Heart right ventricle (tissue), 16 donors: ENCODE measurements around the gene TMPRSS6. TPM values are rescaled to one million over a fixed set of nuclear protein-coding genes. Genes with fewer than 3 reads are reported as not detected.
"Not testable (repeated sequence)": the region's sequence is repeated elsewhere in the genome, so short reads cannot be mapped to it uniquely, and the experiment has no call there.

ENCODE experiments used
- ATAC-seq, 8 donors: fragments of 200-7000 bp; cut with Tn5 transposase; one replicate each; pipeline ENCODE4 v1.9.1; 2020; ENCODE audit warnings: mild to moderate bottlenecking in 8 of 8, moderate library complexity in 8 of 8, moderate number of reproducible peaks in 1 of 8
- DNase-seq, 2 donors: peaks; one replicate each; pipeline ENCODE4 v3.0.0-alpha.2; 2020
- H3K27ac ChIP-seq, 10 donors: fragments of 200-600 bp; sonication (generic) in 2 of 10; one replicate each; pipeline versions ENCODE4 v1.5.0 to v1.8.0; 2020 to 2022; ENCODE audit warnings: mild to moderate bottlenecking in 3 of 10
- H3K27me3 ChIP-seq, 7 donors: fragments of 200-600 bp; one replicate each; pipeline ENCODE4 v1.8.0; 2021 to 2022; ENCODE audit warnings: mild to moderate bottlenecking in 2 of 7
- H3K36me3 ChIP-seq, 9 donors: fragments of 200-600 bp; sonication (generic) in 1 of 9; one replicate each; pipeline versions ENCODE4 v1.5.0 to v1.8.0; 2020 to 2022; ENCODE audit warnings: mild to moderate bottlenecking in 2 of 9
- H3K4me1 ChIP-seq, 9 donors: fragments of 200-600 bp; sonication (generic) in 1 of 9; one replicate each; pipeline versions ENCODE4 v1.5.0 to v1.8.0; 2020 to 2022; ENCODE audit warnings: mild to moderate bottlenecking in 4 of 9
- H3K4me3 ChIP-seq, 10 donors: fragments of 200-600 bp; sonication (generic) in 2 of 10; one replicate each; pipeline versions ENCODE4 v1.5.0 to v1.8.0; 2020 to 2022; ENCODE audit warnings: mild to moderate bottlenecking in 7 of 10, moderate library complexity in 2 of 10
- H3K9me3 ChIP-seq, 11 donors: fragments of 200-600 bp in 10 of 11; sonication (generic) in 2 of 11; one replicate each; pipeline versions ENCODE4 v1.5.0 to v1.8.0; 2013 to 2022; ENCODE audit warnings: mild to moderate bottlenecking in 2 of 11, control low read depth in 1 of 11, moderate library complexity in 1 of 11
- CTCF ChIP-seq, 9 donors: fragments of 200-600 bp; sonication (generic) in 2 of 9; IDR thresholded peaks; one replicate each; pipeline versions ENCODE4 v1.5.0 to v1.8.0; 2021 to 2022; ENCODE audit warnings: antibody characterized with exemption in 9 of 9, mild to moderate bottlenecking in 5 of 9, moderate library complexity in 1 of 9
- WGBS, 2 donors: extraction: QIAGEN DNeasy Blood & Tissue Kit; methylation state at CpG; one replicate each; pipeline ENCODE4 v1.1.7; 2013; ENCODE audit warnings: inconsistent platforms in 1 of 2; 5-methylcytosine and 5-hydroxymethylcytosine counted together
- intact Hi-C, 10 donors: fragments of 100-400 bp; cut with DNase I; formaldehyde crosslinking; loops; one replicate each; pipeline versions ENCODE4 v1.11.1 to v1.14.2; 2022
- polyA plus RNA-seq, 2 donors: library from polyadenylated mRNA; stranded (reverse); fragments of 200-250 nt; gene quantifications; one replicate each; pipeline ENCODE4 v1.2.3, GENCODE V29; 2013
- total RNA-seq, 10 donors: library from RNA; stranded (reverse); fragmentation: NEBNext Ultra II Directional in 3 of 10; extraction: Animal tissue kit (Norgen Biotek cat#: 25700) in 3 of 10; gene quantifications; one replicate each; pipeline versions ENCODE4 v1.2.1 to v1.2.4, GENCODE V29; 2021 to 2023
- donor health status: Arrhythmogenic right ventricular cardiomyopathy.
- donor health status: ischemic (EF 13 %, LVEDD 7.1; RV severe dilation, severe dysfunction).
- donor health status: healthy with polysubstance abuse.
- donor health status: DM: no; HTN: yes; CAD: no.
- donor health status: DM: no; HTN: no; CAD: no.
- donor health status: ischemic (EF 25% LVEDD 6.9; RV normal size, moderate dysfunction).
- donor health status: ischemic (EF 25% LVEDD 5.7; RV mildly dilated, moderate dysfunction).
- donor health status: healthy.
- donor health status: DM: yes; HTN: yes; CAD: no.
- donor health status: Ischemic cardiomyopathy.
- donor health status: ischemic (EF 35%, LVEDD 5.7; RV mildly dilated, moderate dysfunction).
- donor health status: nonischemic (EF 11% LVEDD 7.7; RV severe dilation, severe dysfunction).
- donor health status: DM: yes; HTN: yes; CAD: no.
- donor health status: PGD.
- donor health status: ischemic (EF 29% LVEDD 5.4; RV normal size, mild dysfunction).
- donor health status: nonischemic (EF 23%, LVEDD 6.1; RV moderate dilation, normal function).

The TMPRSS6 gene
- total and polyA plus RNA-seq, 12 donors = not detected

- H3K27ac ChIP-seq = no peak overlapping the region
- intact Hi-C loops = loop anchor here in 5 of 10 donors (5.0 kb wide), 4 partner anchors 86 to 186 kb away; no protein-coding TSS in a partner anchor
- no peak for ATAC-seq
- DNase-seq = no peak
- no peak overlapping the region for H3K4me3 ChIP-seq
- no peaks in the 10 kb centered on the region for H3K9me3 ChIP-seq
- 72 to 75% methylated on average over 9 of the region's 9 CpGs for WGBS, 2 donors
- H3K4me1 ChIP-seq = peaks cover 0 to 24% (median 0%) of the 10 kb centered on the region in 9 donors
- peaks cover 0 to 54% (median 28%) of the 10 kb centered on the region in 7 donors for H3K27me3 ChIP-seq
- no peaks in the 10 kb centered on the region for H3K36me3 ChIP-seq
- TF ChIP-seq CTCF (IDR thresholded peaks at IDR 0.05) = no peak
Measured at GRCh38 chr22:37075822-37076433, 33.6 kb downstream of the TMPRSS6 start.

- no peak overlapping the region for H3K27ac ChIP-seq
- H3K9me3 ChIP-seq = no peaks in the 10 kb centered on the region
- TF ChIP-seq CTCF (IDR thresholded peaks at IDR 0.05) = no peak
- no peaks in the 10 kb centered on the region for H3K36me3 ChIP-seq
- DNase-seq = no peak
- H3K4me1 ChIP-seq = peaks cover 0 to 20% (median 0%) of the 10 kb centered on the region in 9 donors
- 65 to 67% methylated on average over 17 of the region's 17 CpGs for WGBS, 2 donors
- peaks cover 0 to 60% (median 37%) of the 10 kb centered on the region in 7 donors for H3K27me3 ChIP-seq
- no peak overlapping the region for H3K4me3 ChIP-seq
- no peak for ATAC-seq
- intact Hi-C loops = loop anchor here in 5 of 10 donors (5.0 kb wide), 4 partner anchors 87 to 187 kb away; no protein-coding TSS in a partner anchor
Measured at GRCh38 chr22:37075046-37075445, 34.5 kb downstream of the TMPRSS6 start.

GRCh38 chr22:37074537-37074936, 35.0 kb downstream of the TMPRSS6 start:
- peaks cover 0 to 15% (median 0%) of the 10 kb centered on the region in 9 donors for H3K4me1 ChIP-seq
- DNase-seq (no peak), ATAC-seq (peak in 1 of 8 donors; percentile 11)
- 75 to 80% methylated on average over 16 of the region's 16 CpGs for WGBS, 2 donors
- no peak overlapping the region for H3K27ac ChIP-seq
- H3K9me3 ChIP-seq = no peaks in the 10 kb centered on the region
- no peak overlapping the region for H3K4me3 ChIP-seq
- H3K36me3 ChIP-seq = no peaks in the 10 kb centered on the region
- no peak for TF ChIP-seq CTCF (IDR thresholded peaks at IDR 0.05)
- H3K27me3 ChIP-seq = peaks cover 0 to 61% (median 42%) of the 10 kb centered on the region in 7 donors
- intact Hi-C loops = no loop called here

GRCh38 chr22:37072673-37073072, 36.8 kb downstream of the TMPRSS6 start:
- Histone ChIP-seq H3K36me3 (no peaks in the 10 kb centered on the region), H3K9me3 (no peaks in the 10 kb centered on the region), H3K4me1 (peaks cover 0 to 1% (median 0%) of the 10 kb centered on the region in 9 donors), H3K27me3 (peaks cover 0 to 73% (median 60%) of the 10 kb centered on the region in 7 donors), H3K4me3 (no peak overlapping the region), H3K27ac (no peak overlapping the region)
- no peak for TF ChIP-seq CTCF (IDR thresholded peaks at IDR 0.05)
- 96% methylated on average over 8 of the region's 8 CpGs for WGBS, 2 donors
- ATAC-seq (no peak), DNase-seq (no peak)
- intact Hi-C loops = no loop called here

GRCh38 chr22:37071850-37072592, 37.5 kb downstream of the TMPRSS6 start:
- intact Hi-C loops, H3K27ac ChIP-seq, H3K9me3 ChIP-seq, H3K4me3 ChIP-seq, H3K4me1 ChIP-seq, ATAC-seq, DNase-seq, H3K36me3 ChIP-seq: not testable (repeated sequence)
- H3K27me3 ChIP-seq = peaks cover 0 to 76% (median 56%) of the 10 kb centered on the region in 7 donors
- WGBS, 2 donors = 94 to 97% methylated on average over 5 of the region's 5 CpGs
